HepG2 (cell line): ENCODE results near the gene DNPEP. TPM values are rescaled to one million over a fixed set of nuclear protein-coding genes. Genes with fewer than 3 reads are reported as not detected.
A peak's percentile ranks its signal among the peaks of the same experiment; 100 is the strongest.

Experiments used
- ATAC-seq: fragments of 200-7000 bp; cut with Tn5 transposase; 3 replicates; pipeline ENCODE4 v1.9.1; 2020; ENCODE audit warnings: mild to moderate bottlenecking, moderate library complexity
- BruUV-seq: library from RNA; stranded (reverse); fragments of 400-500 nt; replicated peaks from 2 replicates; lab custom pipeline; 2021; lab: Mats Ljungman, UMichigan
- CTCF ChIA-PET: fragments of 300-600 bp; formaldehyde crosslinking; extraction: SDS; loops from one replicate; lab custom pipeline; 2021; ENCODE audit warnings: low total read pairs, inconsistent platforms, low intra/inter-chr PET ratio; lab: Yijun Ruan, JAX
- POLR2A ChIA-PET: fragments of 350-600 bp; sonication (Branson Sonifier 250); formaldehyde crosslinking; loops from one replicate; lab custom pipeline; 2020; ENCODE audit warnings: antibody characterized with exemption, inconsistent platforms; lab: Yijun Ruan, JAX
- DNase-seq: peaks from one replicate; pipeline ENCODE4 v3.0.0-alpha.2; 2015; ENCODE audit warnings: low spot score
- FAIRE-seq: peaks from 3 replicates; lab custom pipeline; 2011; peaks lifted over from hg19 to GRCh38; lab: Jason Lieb, UNC
- H2AFZ ChIP-seq: one replicate; pipeline ENCODE4 v1.6.1; 2011; ENCODE audit warnings: low read length, inconsistent platforms
- H3K27ac ChIP-seq: fragments of 300-600 bp; 3 replicates; pipeline ENCODE4 v1.8.0; 2011; ENCODE audit warnings: mixed run types, mild to moderate bottlenecking, mixed read lengths, low read length, inconsistent platforms; ENCODE audit not compliant: insufficient read depth; ENCODE audit errors: extremely low read length
- H3K27me3 ChIP-seq, 2 experiments: fragments of 200-600 bp in 1 of 2; 2 replicates in 1 of 2; 3 replicates in 1 of 2; pipeline versions ENCODE4 v1.6.0 to v1.8.0; 2011; ENCODE audit warnings: low read length in 2 of 2, mild to moderate bottlenecking in 2 of 2, moderate library complexity in 2 of 2, inconsistent platforms in 1 of 2; ENCODE audit not compliant: insufficient read depth in 2 of 2, control insufficient read depth in 1 of 2
- H3K36me3 ChIP-seq, 2 experiments: fragments of 200-600 bp in 1 of 2; replicated peaks in 1 of 2; 2 replicates in 1 of 2; 3 replicates in 1 of 2; pipeline versions ENCODE4 v1.5.1 to v1.8.0; 2011; ENCODE audit warnings: low read length in 2 of 2, inconsistent platforms in 1 of 2; ENCODE audit not compliant: insufficient read depth in 2 of 2, control insufficient read depth in 1 of 2
- H3K4me1 ChIP-seq: 2 replicates; pipeline ENCODE4 v1.5.1; 2012; ENCODE audit warnings: low read length, inconsistent platforms; ENCODE audit not compliant: insufficient read depth
- H3K4me2 ChIP-seq: 2 replicates; pipeline ENCODE4 v1.6.0; 2011; ENCODE audit warnings: low read depth, low read length, inconsistent platforms
- H3K4me3 ChIP-seq, 3 experiments: fragments of 200-600 bp in 1 of 3; sonication (generic), shearing (Covaris generic) in 1 of 3; replicated peaks in 1 of 3; 2 replicates each; pipeline ENCODE4 v1.5.1; 2011 to 2016; ENCODE audit warnings: low read length in 3 of 3, inconsistent platforms in 2 of 3, low read depth in 2 of 3, mild to moderate bottlenecking in 2 of 3, control low read depth in 1 of 3, mixed read lengths in 1 of 3; ENCODE audit not compliant: insufficient read depth in 1 of 3
- H3K79me2 ChIP-seq: one replicate; pipeline ENCODE4 v1.6.1; 2011; ENCODE audit warnings: low read length, inconsistent platforms; ENCODE audit not compliant: insufficient read depth
- H3K9ac ChIP-seq: 2 replicates; pipeline ENCODE4 v1.6.0; 2011; ENCODE audit warnings: mild to moderate bottlenecking, low read depth, low read length, inconsistent platforms; ENCODE audit not compliant: insufficient read depth
- H3K9me3 ChIP-seq: 2 replicates; pipeline ENCODE4 v1.5.1; 2012; ENCODE audit warnings: mild to moderate bottlenecking, low read length
- H4K20me1 ChIP-seq: 2 replicates; pipeline ENCODE4 v1.6.0; 2011; ENCODE audit warnings: inconsistent platforms, mild to moderate bottlenecking, low read length, moderate library complexity; ENCODE audit not compliant: insufficient read depth
- CBX5 ChIP-seq: sonication (generic); formaldehyde crosslinking; IDR thresholded peaks from 2 replicates; pipeline ENCODE4 v1.4.0; 2020; ENCODE audit warnings: missing genetic modification reagents, borderline replicate concordance
- KDM2A ChIP-seq: sonication (generic); formaldehyde crosslinking; IDR thresholded peaks from 2 replicates; pipeline ENCODE4 v1.4.0; 2020; ENCODE audit warnings: low read depth, missing genetic modification reagents, borderline replicate concordance
- LCORL ChIP-seq, 2 experiments: fragments of 450-650 bp in 1 of 2; sonication (generic) in 1 of 2; formaldehyde crosslinking in 1 of 2; IDR thresholded peaks; 2 replicates each; pipeline versions ENCODE4 v1.5.0 to v1.6.1; 2017 to 2020; ENCODE audit warnings: antibody characterized with exemption in 1 of 2, missing genetic modification reagents in 1 of 2
- MTA1 ChIP-seq: sonication (generic); formaldehyde crosslinking; IDR thresholded peaks from 2 replicates; pipeline ENCODE4 v1.4.0; 2020; ENCODE audit warnings: missing genetic modification reagents, mild to moderate bottlenecking, borderline replicate concordance
- NFE2L1 ChIP-seq: sonication (generic); formaldehyde crosslinking; IDR thresholded peaks from 2 replicates; pipeline ENCODE4 v1.4.0; 2020; ENCODE audit warnings: missing genetic modification reagents, mild to moderate bottlenecking, borderline replicate concordance
- RAD21 ChIP-seq: fragments of 450-650 bp; formaldehyde crosslinking; IDR thresholded peaks from 2 replicates; pipeline ENCODE4 v1.5.0; 2020; ENCODE audit warnings: mild to moderate bottlenecking
- STAG1 ChIP-seq: sonication (generic); formaldehyde crosslinking; IDR thresholded peaks from 2 replicates; pipeline ENCODE4 v1.4.0; 2020; ENCODE audit warnings: missing genetic modification reagents
- TBX2 ChIP-seq: sonication (generic); formaldehyde crosslinking; IDR thresholded peaks from 2 replicates; pipeline ENCODE4 v1.5.0; 2020; ENCODE audit warnings: missing genetic modification reagents, mild to moderate bottlenecking, borderline replicate concordance
- ZNF34 ChIP-seq: sonication (generic); formaldehyde crosslinking; IDR thresholded peaks from 2 replicates; pipeline ENCODE4 v1.4.0; 2020; ENCODE audit warnings: mild to moderate bottlenecking, missing genetic modification reagents, borderline replicate concordance
- ZNF768 ChIP-seq: sonication (generic); formaldehyde crosslinking; IDR thresholded peaks from 2 replicates; pipeline ENCODE4 v1.4.0; 2020; ENCODE audit warnings: missing genetic modification reagents
- WGBS: methylation state at CpG from one replicate; pipeline ENCODE4 v1.1.6; 2017; ENCODE audit warnings: low lambda C conversion rate; 5-methylcytosine and 5-hydroxymethylcytosine counted together
- in situ Hi-C: cut with HindIII; loops from 2 replicates; pipeline ENCODE4 v1.10.0; 2017; ENCODE audit warnings: low pct_unique_long_range_greater_than_20kb; ENCODE audit not compliant: extremely low pct_ligation_motif_present
- intact Hi-C: fragments of 100-400 bp; cut with micrococcal nuclease; formaldehyde crosslinking; loops from one replicate; pipeline ENCODE4 v1.10.0; 2022; ENCODE audit not compliant: unreplicated experiment
- polyA plus RNA-seq, 8 experiments: library from polyadenylated mRNA; depleted of rRNA in 3 of 8; stranded (reverse) in 7 of 8; unstranded in 1 of 8; fragments of >200 nt; fragmentation: Illumina TruSeq in 4 of 8; extraction: Trizol in 4 of 8; gene quantifications; 2 replicates each; pipeline versions ENCODE4 v1.2.1 to v1.2.3, GENCODE V29; 2011 to 2016; ENCODE audit warnings: low read depth in 4 of 8, missing spikeins in 1 of 8, mixed read lengths in 1 of 8; ENCODE audit not compliant: insufficient read depth in 1 of 8
- total RNA-seq, 5 experiments: library from RNA; depleted of rRNA; stranded (reverse); fragments of >200 nt; fragmentation: Illumina TruSeq; extraction: Trizol; gene quantifications; 2 replicates each; pipeline ENCODE4 v1.2.3, GENCODE V29; 2016; ENCODE audit warnings: low read depth in 1 of 5
- TF ChIP-seq, protein P1 (sequence below): IDR thresholded peaks from 2 replicates; pipeline ENCODE4 v1.6.1; 2018; ENCODE audit warnings: missing genetic modification reagents
- TF ChIP-seq, protein P2 (sequence below): sonication (generic); formaldehyde crosslinking; IDR thresholded peaks from 2 replicates; pipeline ENCODE4 v1.5.0; 2020; ENCODE audit warnings: mild to moderate bottlenecking, missing genetic modification reagents, moderate library complexity
- TF ChIP-seq, protein P3 (sequence below): sonication (generic); formaldehyde crosslinking; IDR thresholded peaks from 2 replicates; pipeline ENCODE4 v1.5.1; 2020; ENCODE audit warnings: mild to moderate bottlenecking, missing genetic modification reagents, moderate library complexity

DNPEP gene
- total and polyA plus RNA-seq, 2 of the 13 experiments (the other 11 are each of a cell fraction or from before 2014, with no cell fraction given), result 104 to 109 TPM

DNA sequence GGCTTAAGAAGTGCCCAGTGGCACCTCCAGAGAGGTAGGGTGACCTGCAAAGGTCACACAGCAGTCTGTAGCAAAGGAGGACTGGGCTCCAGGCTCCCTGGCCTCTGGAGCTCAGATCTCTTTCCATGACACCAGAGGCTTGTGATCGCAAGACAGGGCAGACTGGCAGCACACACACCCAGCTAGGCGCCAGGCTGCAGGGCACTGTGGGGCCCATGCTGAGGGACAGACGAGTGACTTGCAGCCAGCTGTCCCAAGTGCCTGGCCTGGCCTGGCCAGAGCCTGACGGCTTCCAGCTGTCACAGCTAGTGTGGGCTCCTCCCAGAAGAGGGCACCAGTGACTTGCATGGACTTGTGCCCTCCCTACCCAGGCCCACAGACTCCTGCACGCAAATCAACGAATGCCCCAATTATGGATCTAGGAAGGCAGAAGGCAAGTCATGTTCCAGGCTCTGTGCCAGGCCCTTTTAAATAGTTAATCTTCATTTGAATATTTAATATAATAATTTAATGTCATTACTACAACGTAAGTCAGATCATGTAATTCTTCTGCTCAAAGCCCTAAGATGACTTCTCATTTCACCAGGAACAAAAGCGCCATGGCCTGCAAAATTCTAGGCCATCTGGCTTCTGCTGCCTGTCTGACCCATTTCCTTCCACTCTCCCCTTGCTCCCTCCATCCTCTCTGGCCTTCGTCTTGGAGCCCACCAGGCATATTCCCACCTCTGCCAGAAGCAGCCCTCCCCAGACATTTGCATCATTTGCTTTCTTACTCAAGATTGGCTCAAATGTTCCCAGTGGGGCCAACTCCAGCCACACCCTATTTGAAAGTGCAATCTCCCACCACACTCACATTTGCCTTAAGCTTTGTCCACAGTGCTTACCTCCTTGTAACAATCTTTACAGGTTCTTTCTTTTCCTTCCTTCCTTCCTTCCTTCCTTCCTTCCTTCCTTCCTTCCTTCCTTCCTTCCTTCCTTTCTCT, 43.2 kb upstream of the DNPEP start:
- Histone ChIP-seq H3K4me3 (no peak overlapping the region), H3K4me1 (no peaks in the 10 kb centered on the region), H3K4me2 (no peak overlapping the region), H3K9me3 (no peaks in the 10 kb centered on the region), H3K27me3 (peaks cover 16 to 62% of the 10 kb centered on the region in 2 experiments), H3K36me3 (no peaks in the 10 kb centered on the region), H4K20me1 (no peaks in the 10 kb centered on the region; the same call in 1 of the 2 replicates), H3K27ac (no peak overlapping the region), H3K79me2 (no peaks in the 10 kb centered on the region), H3K9ac (no peak overlapping the region), H2AFZ (no peak overlapping the region)
- DNase-seq, result peak; percentile 21
- 22% methylated on average over 9 of the region's 9 CpGs for WGBS
- FAIRE-seq, result no peak
- BruUV-seq, result no TSS peak
- intact Hi-C loops (loop anchor here (1.0 to 2.0 kb wide), 2 partner anchors 28 to 99 kb away; no protein-coding TSS in a partner anchor), in situ Hi-C loops (no loop called here)
- POLR2A ChIA-PET, result no interaction called here
- peak; percentile 91 for ATAC-seq
- CTCF ChIA-PET, result interaction anchor here (1.6 kb wide), 1 partner anchor 99 kb away, joined by 11 read pairs; no protein-coding TSS in a partner anchor
- TF ChIP-seq, protein P1, sequence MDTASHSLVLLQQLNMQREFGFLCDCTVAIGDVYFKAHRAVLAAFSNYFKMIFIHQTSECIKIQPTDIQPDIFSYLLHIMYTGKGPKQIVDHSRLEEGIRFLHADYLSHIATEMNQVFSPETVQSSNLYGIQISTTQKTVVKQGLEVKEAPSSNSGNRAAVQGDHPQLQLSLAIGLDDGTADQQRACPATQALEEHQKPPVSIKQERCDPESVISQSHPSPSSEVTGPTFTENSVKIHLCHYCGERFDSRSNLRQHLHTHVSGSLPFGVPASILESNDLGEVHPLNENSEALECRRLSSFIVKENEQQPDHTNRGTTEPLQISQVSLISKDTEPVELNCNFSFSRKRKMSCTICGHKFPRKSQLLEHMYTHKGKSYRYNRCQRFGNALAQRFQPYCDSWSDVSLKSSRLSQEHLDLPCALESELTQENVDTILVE, result no peak
- TF ChIP-seq MTA1 (CRISPR knock-in tag), result no peak
- TF ChIP-seq, protein P2, sequence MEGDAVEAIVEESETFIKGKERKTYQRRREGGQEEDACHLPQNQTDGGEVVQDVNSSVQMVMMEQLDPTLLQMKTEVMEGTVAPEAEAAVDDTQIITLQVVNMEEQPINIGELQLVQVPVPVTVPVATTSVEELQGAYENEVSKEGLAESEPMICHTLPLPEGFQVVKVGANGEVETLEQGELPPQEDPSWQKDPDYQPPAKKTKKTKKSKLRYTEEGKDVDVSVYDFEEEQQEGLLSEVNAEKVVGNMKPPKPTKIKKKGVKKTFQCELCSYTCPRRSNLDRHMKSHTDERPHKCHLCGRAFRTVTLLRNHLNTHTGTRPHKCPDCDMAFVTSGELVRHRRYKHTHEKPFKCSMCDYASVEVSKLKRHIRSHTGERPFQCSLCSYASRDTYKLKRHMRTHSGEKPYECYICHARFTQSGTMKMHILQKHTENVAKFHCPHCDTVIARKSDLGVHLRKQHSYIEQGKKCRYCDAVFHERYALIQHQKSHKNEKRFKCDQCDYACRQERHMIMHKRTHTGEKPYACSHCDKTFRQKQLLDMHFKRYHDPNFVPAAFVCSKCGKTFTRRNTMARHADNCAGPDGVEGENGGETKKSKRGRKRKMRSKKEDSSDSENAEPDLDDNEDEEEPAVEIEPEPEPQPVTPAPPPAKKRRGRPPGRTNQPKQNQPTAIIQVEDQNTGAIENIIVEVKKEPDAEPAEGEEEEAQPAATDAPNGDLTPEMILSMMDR (CRISPR knock-in tag), result peak; percentile 77
- no peak for TF ChIP-seq TBX2
- TF ChIP-seq ZNF34 (CRISPR knock-in tag), result no peak
- TF ChIP-seq CBX5 (CRISPR knock-in tag), result no peak
- no peak for TF ChIP-seq NFE2L1 (CRISPR knock-in tag)
- peak; percentile 93 for TF ChIP-seq ZNF768 (CRISPR knock-in tag)
- 0 out of 2 replicates have a peak, but pooled peaks have one; percentile 30 for TF ChIP-seq KDM2A (CRISPR knock-in tag)
- no peak for TF ChIP-seq LCORL (IDR thresholded peaks at IDR 0.05)
- no peak for TF ChIP-seq LCORL (CRISPR knock-in tag; IDR thresholded peaks at IDR 0.05)
- peak; percentile 64 for TF ChIP-seq RAD21 (CRISPR knock-in tag)
- TF ChIP-seq, protein P3, sequence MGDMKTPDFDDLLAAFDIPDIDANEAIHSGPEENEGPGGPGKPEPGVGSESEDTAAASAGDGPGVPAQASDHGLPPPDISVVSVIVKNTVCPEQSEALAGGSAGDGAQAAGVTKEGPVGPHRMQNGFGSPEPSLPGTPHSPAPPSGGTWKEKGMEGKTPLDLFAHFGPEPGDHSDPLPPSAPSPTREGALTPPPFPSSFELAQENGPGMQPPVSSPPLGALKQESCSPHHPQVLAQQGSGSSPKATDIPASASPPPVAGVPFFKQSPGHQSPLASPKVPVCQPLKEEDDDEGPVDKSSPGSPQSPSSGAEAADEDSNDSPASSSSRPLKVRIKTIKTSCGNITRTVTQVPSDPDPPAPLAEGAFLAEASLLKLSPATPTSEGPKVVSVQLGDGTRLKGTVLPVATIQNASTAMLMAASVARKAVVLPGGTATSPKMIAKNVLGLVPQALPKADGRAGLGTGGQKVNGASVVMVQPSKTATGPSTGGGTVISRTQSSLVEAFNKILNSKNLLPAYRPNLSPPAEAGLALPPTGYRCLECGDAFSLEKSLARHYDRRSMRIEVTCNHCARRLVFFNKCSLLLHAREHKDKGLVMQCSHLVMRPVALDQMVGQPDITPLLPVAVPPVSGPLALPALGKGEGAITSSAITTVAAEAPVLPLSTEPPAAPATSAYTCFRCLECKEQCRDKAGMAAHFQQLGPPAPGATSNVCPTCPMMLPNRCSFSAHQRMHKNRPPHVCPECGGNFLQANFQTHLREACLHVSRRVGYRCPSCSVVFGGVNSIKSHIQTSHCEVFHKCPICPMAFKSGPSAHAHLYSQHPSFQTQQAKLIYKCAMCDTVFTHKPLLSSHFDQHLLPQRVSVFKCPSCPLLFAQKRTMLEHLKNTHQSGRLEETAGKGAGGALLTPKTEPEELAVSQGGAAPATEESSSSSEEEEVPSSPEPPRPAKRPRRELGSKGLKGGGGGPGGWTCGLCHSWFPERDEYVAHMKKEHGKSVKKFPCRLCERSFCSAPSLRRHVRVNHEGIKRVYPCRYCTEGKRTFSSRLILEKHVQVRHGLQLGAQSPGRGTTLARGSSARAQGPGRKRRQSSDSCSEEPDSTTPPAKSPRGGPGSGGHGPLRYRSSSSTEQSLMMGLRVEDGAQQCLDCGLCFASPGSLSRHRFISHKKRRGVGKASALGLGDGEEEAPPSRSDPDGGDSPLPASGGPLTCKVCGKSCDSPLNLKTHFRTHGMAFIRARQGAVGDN, result peak; percentile 17; the same call in 1 of the 2 replicates
- peak; percentile 53 for TF ChIP-seq STAG1
